ENCODE results near the gene PRND.

- TF ChIP-seq CTCF (IDR thresholded peaks at IDR 0.05) (no peak), POLR2A (IDR thresholded peaks at IDR 0.05) (no peak)
Observed at GRCh38 chr20:4708856-4709255, 12.9 kb upstream of the PRND start.
